Neural cell (in vitro differentiated cells): ENCODE data around the gene MYADML2. TPM values are rescaled to one million over a fixed set of nuclear protein-coding genes. Genes with fewer than 3 reads are reported as not detected.

Source experiments
- H2AFZ ChIP-seq: fragments of 200-600, 300-800 bp; sonication (generic), shearing (Covaris generic); 2 replicates; pipeline ENCODE4 v1.6.0; 2014; ENCODE audit warnings: low read depth, mild to moderate bottlenecking, antibody characterized with exemption, low read length, moderate library complexity
- H3F3A ChIP-seq: fragments of 200-600 bp; shearing (Covaris generic); 2 replicates; pipeline ENCODE4 v1.6.1; 2016; ENCODE audit warnings: mild to moderate bottlenecking, moderate library complexity, mixed read lengths, antibody characterized with exemption, low read length; ENCODE audit not compliant: insufficient read depth, poor library complexity, severe bottlenecking
- H3K27ac ChIP-seq: fragments of 200-600, 300-800 bp; sonication (generic), shearing (Covaris generic); 2 replicates; pipeline ENCODE4 v1.5.1; 2014; ENCODE audit warnings: mild to moderate bottlenecking, low read length, moderate library complexity
- H3K27me3 ChIP-seq: fragments of 300-800, 200-600 bp; sonication (generic), shearing (Covaris generic); 2 replicates; pipeline ENCODE4 v1.6.0; 2014; ENCODE audit warnings: mild to moderate bottlenecking, low read depth, low read length, moderate library complexity; ENCODE audit not compliant: insufficient read depth
- H3K36me3 ChIP-seq: fragments of 300-800, 200-600 bp; sonication (generic), shearing (Covaris generic); 2 replicates; pipeline ENCODE4 v1.5.1; 2014; ENCODE audit warnings: mild to moderate bottlenecking, antibody characterized with exemption, low read length, moderate library complexity; ENCODE audit not compliant: insufficient read depth
- H3K4me2 ChIP-seq: fragments of 300-800, 200-600 bp; sonication (generic), shearing (Covaris generic); 2 replicates; pipeline ENCODE4 v1.6.0; 2014; ENCODE audit warnings: mild to moderate bottlenecking, low read length
- H3K4me3 ChIP-seq: fragments of 300-800, 200-600 bp; sonication (generic), shearing (Covaris generic); 2 replicates; pipeline ENCODE4 v1.5.1; 2014; ENCODE audit warnings: mild to moderate bottlenecking, low read length, moderate library complexity
- H3K79me2 ChIP-seq: fragments of 200-600 bp; shearing (Covaris generic); replicated peaks from 2 replicates; pipeline ENCODE4 v1.6.0; 2014; ENCODE audit warnings: mild to moderate bottlenecking, low read length, moderate library complexity; ENCODE audit not compliant: insufficient read depth
- H3K9ac ChIP-seq: fragments of 300-800, 200-600 bp; sonication (generic), shearing (Covaris generic); 2 replicates; pipeline ENCODE4 v1.6.1; 2016; ENCODE audit warnings: mild to moderate bottlenecking, low read length, mixed read lengths
- H3K9me2 ChIP-seq: fragments of 200-600 bp; shearing (Covaris generic); 2 replicates; pipeline ENCODE4 v1.6.1; 2016; ENCODE audit warnings: mild to moderate bottlenecking, low read length, mixed read lengths; ENCODE audit not compliant: insufficient read depth
- H3K9me3 ChIP-seq: fragments of 200-600, 300-800 bp; sonication (generic), shearing (Covaris generic); 2 replicates; pipeline ENCODE4 v1.6.1; 2016; ENCODE audit warnings: mild to moderate bottlenecking, mixed run types, low read length, moderate library complexity, mixed read lengths
- H4K20me1 ChIP-seq: fragments of 200-600 bp; shearing (Covaris generic); 2 replicates; pipeline ENCODE4 v1.6.1; 2016; ENCODE audit warnings: mild to moderate bottlenecking, mixed run types; ENCODE audit not compliant: insufficient read depth
- CTCF ChIP-seq: fragments of 450-650 bp; IDR thresholded peaks from 2 replicates; pipeline ENCODE4 v1.5.1; 2014; ENCODE audit warnings: antibody characterized with exemption, mild to moderate bottlenecking, moderate library complexity; ENCODE audit not compliant: poor library complexity, severe bottlenecking
- EP300 ChIP-seq: fragments of 450-650 bp; conservative IDR thresholded peaks from 2 replicates; pipeline ENCODE4 v1.6.1; 2014; ENCODE audit warnings: antibody characterized with exemption, mild to moderate bottlenecking, moderate library complexity; ENCODE audit not compliant: poor library complexity, severe bottlenecking
- EZH2 ChIP-seq: fragments of 200-600, 300-800 bp; shearing (Covaris generic), sonication (generic); IDR thresholded peaks from 2 replicates; pipeline ENCODE4 v1.6.1; 2014; ENCODE audit warnings: antibody characterized with exemption, low read length, borderline replicate concordance, mild to moderate bottlenecking; ENCODE audit not compliant: insufficient read depth, poor library complexity, severe bottlenecking
- MXI1 ChIP-seq: fragments of 450-650 bp; conservative IDR thresholded peaks from 2 replicates; pipeline ENCODE4 v1.6.1; 2014; ENCODE audit warnings: antibody characterized with exemption, mild to moderate bottlenecking; ENCODE audit not compliant: poor library complexity, severe bottlenecking
- POLR2AphosphoS5 ChIP-seq: IDR thresholded peaks from 2 replicates; pipeline ENCODE4 v1.6.1; 2012
- RAD21 ChIP-seq: fragments of 450-650 bp; conservative IDR thresholded peaks from 2 replicates; pipeline ENCODE4 v1.6.1; 2014; ENCODE audit warnings: antibody characterized with exemption, mild to moderate bottlenecking, moderate library complexity
- SMC3 ChIP-seq: fragments of 450-650 bp; conservative IDR thresholded peaks from 2 replicates; pipeline ENCODE4 v1.6.1; 2014; ENCODE audit warnings: antibody characterized with exemption, mild to moderate bottlenecking, moderate library complexity; ENCODE audit not compliant: poor library complexity
- TAF1 ChIP-seq: IDR thresholded peaks from 2 replicates; pipeline ENCODE4 v1.6.1; 2012; ENCODE audit warnings: low read depth
- polyA plus RNA-seq: library from polyadenylated mRNA; depleted of rRNA; stranded (reverse); fragments of >200 nt; gene quantifications from 2 replicates; pipeline ENCODE4 v1.2.3, GENCODE V29; 2014
- TF ChIP-seq, protein P1 (sequence below): IDR thresholded peaks from 2 replicates; pipeline ENCODE4 v1.6.1; 2012; ENCODE audit warnings: borderline replicate concordance

MYADML2 gene
- polyA plus RNA-seq, 1 donor from 2014 or later = 1.1 TPM

DNA sequence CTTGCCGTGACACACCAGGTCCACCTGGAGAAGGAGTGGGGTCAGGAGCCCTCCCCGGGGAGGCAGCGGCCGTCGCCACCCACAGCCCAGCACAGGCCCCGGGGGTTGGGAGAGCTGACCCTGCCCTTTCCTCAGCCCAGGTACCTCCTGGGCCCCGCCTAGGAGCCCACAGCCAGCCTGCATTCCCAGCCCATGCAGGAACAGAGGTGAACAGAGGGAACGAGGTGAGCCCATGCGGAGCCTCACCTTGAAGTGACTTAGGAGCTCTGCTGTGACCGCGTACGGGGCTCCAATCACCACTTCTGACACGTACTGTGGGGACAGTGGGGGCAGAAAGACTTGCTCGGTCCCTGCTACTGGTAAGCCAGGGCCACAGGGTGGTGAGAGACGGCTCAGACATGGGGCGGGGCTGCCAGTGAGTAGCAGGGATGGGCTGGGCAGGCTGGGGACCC lies 41.6 kb downstream of the MYADML2 start:
- no peaks in the 10 kb centered on the region for H4K20me1 ChIP-seq
- no peak overlapping the region for H3K4me3 ChIP-seq
- TF ChIP-seq RAD21 (no peak), POLR2AphosphoS5 (no peak), TAF1 (no peak), EP300 (no peak), EZH2 (no peak), MXI1 (no peak)
- H3K4me2 ChIP-seq = no peak overlapping the region
- no peak overlapping the region for H3K27ac ChIP-seq
- H3K9ac ChIP-seq = no peak overlapping the region
- no peaks in the 10 kb centered on the region for H3K9me2 ChIP-seq
- no peak overlapping the region for H2AFZ ChIP-seq
- H3K36me3 ChIP-seq = no peaks in the 10 kb centered on the region
- H3K79me2 ChIP-seq = no peaks in the 10 kb centered on the region
- H3K9me3 ChIP-seq = no peaks in the 10 kb centered on the region
- H3K27me3 ChIP-seq = peaks cover 19% of the 10 kb centered on the region
- no peaks in the 10 kb centered on the region for H3F3A ChIP-seq

DNA sequence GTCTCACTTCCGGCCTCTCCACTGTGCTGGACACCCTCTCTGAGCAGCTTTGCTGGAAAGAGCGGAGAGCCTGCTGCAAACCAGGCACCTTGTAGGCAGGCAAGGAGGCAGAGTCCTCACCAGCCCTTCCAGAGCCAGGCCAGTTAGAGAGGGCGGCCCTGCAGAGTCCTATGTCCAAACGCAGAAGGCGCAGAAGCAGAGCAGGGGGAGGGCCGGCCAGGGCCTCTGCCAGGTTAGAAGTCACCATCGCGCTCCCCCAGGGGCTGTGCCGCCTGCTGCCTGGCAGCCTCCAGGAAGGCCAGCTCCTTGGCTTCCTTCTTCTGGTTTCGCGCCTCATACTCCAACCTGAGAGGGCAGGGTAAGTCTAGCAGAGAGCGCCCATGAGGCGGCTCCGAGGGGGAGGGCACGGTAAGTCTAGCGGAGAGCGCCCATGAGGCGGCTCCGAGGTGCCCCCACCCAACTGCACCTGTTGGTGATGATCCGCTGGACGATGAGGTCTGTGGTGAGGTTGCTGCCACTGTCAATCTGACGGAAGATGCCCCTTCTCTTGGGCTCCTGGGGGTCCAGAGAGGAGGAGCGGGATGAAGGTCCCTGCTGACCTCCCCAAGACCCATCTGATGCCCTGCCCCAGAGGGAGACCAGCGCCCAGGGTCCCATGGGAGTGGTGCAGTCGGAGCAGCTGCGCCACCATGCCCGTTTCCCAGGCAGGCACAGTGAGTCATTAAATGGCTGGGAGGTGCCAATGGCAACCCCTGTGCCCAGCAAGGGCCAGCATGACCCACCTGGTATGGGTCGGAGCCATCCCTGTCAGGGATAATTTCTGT lies 42.2 kb downstream of the MYADML2 start:
- H3K9me3 ChIP-seq = no peaks in the 10 kb centered on the region
- H3K9me2 ChIP-seq = no peaks in the 10 kb centered on the region
- peaks cover 19% of the 10 kb centered on the region for H3K27me3 ChIP-seq
- H3K9ac ChIP-seq = no peak overlapping the region
- H3K27ac ChIP-seq = no peak overlapping the region
- H3K79me2 ChIP-seq = no peaks in the 10 kb centered on the region
- no peak overlapping the region for H3K4me2 ChIP-seq
- no peaks in the 10 kb centered on the region for H4K20me1 ChIP-seq
- no peak overlapping the region for H2AFZ ChIP-seq
- TF ChIP-seq EP300 (no peak), SMC3 (no peak), TAF1 (no peak), MXI1 (no peak), POLR2AphosphoS5 (no peak), CTCF (no peak), EZH2 (no peak), RAD21 (no peak)
- TF ChIP-seq, protein P1, sequence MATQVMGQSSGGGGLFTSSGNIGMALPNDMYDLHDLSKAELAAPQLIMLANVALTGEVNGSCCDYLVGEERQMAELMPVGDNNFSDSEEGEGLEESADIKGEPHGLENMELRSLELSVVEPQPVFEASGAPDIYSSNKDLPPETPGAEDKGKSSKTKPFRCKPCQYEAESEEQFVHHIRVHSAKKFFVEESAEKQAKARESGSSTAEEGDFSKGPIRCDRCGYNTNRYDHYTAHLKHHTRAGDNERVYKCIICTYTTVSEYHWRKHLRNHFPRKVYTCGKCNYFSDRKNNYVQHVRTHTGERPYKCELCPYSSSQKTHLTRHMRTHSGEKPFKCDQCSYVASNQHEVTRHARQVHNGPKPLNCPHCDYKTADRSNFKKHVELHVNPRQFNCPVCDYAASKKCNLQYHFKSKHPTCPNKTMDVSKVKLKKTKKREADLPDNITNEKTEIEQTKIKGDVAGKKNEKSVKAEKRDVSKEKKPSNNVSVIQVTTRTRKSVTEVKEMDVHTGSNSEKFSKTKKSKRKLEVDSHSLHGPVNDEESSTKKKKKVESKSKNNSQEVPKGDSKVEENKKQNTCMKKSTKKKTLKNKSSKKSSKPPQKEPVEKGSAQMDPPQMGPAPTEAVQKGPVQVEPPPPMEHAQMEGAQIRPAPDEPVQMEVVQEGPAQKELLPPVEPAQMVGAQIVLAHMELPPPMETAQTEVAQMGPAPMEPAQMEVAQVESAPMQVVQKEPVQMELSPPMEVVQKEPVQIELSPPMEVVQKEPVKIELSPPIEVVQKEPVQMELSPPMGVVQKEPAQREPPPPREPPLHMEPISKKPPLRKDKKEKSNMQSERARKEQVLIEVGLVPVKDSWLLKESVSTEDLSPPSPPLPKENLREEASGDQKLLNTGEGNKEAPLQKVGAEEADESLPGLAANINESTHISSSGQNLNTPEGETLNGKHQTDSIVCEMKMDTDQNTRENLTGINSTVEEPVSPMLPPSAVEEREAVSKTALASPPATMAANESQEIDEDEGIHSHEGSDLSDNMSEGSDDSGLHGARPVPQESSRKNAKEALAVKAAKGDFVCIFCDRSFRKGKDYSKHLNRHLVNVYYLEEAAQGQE = no peak
- H3F3A ChIP-seq = no peaks in the 10 kb centered on the region
- no peak overlapping the region for H3K4me3 ChIP-seq
- no peaks in the 10 kb centered on the region for H3K36me3 ChIP-seq
